GM15510 (cell line): ENCODE results near the gene PDXK.

ENCODE experiments used
- POLR2A ChIP-seq: IDR thresholded peaks from 3 replicates; pipeline ENCODE4 v1.6.1; 2011; ENCODE audit warnings: borderline replicate concordance; ENCODE audit not compliant: insufficient read length; ENCODE audit errors: extremely low read depth

The PDXK gene

DNA sequence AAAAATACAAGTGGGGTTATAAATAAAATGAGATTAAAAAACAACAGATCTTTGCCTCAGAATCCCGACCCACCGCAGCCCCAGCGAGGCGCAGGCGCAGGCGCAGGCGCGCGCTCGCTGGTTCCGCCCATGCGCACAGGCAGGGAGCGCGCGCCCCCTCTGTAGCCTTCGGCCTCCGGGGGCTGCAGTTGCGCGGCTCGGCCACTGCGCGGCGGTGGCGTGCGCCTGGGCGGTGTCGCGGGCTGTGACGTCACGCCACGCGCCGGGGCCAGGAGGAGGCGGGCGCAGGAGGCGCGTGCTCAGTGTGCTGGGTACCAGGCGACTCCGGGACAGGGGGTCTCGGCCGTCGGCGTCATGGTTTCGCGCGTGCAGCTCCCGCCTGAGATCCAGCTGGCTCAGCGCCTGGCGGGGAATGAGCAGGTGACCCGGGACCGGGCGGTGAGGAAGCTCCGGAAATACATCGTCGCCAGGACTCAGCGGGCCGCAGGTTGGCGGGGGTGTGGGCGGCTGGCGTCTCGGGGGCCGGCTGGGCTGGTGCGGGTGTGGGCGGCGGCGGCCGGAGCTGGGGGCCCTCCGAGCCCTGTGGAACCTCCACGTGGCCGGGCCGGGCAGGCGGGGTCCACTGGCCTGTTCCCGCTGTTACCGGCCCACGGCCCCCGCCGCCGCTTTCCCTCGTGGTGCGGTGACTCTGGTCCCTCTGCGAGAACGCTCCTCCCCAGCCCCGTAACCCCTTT is 70.5 kb downstream of the PDXK start, which contains the start of gene RRP1:
Gene RRP1, plus strand, starts transcription at position 302 of the 734 bp plus-strand sequence. Its CDS starts 53 bp downstream, at position 355.
- peak; percentile 95 for TF ChIP-seq POLR2A

- no peak for TF ChIP-seq POLR2A
These were observed 71.1 kb downstream of the PDXK start for GRCh38 chr21:43790010-43790524.

DNA sequence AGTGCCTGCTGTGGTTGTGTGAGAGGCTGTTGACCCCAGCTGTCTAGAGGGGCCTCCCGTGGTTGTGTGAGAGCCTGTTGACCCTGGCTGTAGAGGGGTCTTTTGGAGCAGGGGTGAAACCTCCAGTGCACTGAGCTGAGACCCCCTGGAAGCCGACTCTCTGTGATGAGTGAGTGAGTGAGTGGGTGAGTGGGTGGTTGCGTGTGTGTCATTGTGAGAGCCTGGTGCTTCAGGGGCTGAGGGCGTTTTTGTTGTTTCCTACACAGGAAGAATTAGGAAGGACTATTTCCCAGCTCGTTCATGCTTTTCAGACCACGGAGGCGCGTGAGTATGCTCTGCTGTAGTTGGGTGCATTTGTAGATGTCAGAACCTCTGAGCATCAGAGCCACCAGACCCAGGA is 73.5 kb downstream of the PDXK start:
- no peak for TF ChIP-seq POLR2A

- TF ChIP-seq POLR2A: no peak
These were observed 74.3 kb downstream of the PDXK start for GRCh38 chr21:43793243-43793642.

DNA sequence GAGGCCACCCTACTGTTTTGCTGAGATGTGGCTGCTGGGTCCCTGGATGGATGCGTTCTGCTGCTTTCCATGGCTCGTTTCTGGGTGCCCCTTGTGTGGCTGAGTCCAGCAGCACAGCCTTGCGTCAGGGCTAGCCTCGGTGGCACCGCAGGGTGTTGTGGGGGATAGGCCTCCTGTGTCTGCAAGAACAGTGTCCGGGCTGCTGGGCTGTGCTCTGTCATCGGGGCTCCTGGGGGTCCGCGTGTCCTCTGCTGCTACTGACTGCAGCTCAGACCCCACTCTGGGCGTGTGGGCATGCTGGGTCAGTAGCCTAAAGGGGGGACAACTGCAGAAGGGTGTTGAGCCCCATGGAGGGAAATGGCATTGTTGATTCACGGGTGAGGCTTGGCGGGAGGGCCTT is 75.4 kb downstream of the PDXK start:
- TF ChIP-seq POLR2A: no peak

DNA sequence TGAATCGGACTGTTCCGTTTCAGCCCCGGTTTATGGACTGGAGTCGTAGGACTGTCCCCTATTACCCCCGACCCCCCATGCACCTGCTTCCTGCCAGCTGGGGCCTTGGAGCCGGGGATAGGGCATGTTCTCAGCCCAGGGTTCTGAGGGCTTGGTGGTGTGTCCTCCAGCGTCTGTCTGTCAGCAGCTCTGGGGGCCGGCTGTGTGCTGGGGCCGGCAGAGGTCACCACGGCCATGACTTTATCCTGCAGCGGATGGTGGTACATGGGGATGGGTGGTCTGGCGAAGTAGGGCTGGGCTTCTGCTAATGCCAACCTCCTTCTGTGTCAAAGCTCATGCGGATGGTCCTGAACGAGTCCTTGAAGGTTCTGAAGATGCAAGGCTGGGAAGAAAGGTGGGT is 75.9 kb downstream of the PDXK start:
- no peak for TF ChIP-seq POLR2A

- TF ChIP-seq POLR2A: no peak
These were observed 78.5 kb downstream of the PDXK start for GRCh38 chr21:43797415-43797814.

DNA sequence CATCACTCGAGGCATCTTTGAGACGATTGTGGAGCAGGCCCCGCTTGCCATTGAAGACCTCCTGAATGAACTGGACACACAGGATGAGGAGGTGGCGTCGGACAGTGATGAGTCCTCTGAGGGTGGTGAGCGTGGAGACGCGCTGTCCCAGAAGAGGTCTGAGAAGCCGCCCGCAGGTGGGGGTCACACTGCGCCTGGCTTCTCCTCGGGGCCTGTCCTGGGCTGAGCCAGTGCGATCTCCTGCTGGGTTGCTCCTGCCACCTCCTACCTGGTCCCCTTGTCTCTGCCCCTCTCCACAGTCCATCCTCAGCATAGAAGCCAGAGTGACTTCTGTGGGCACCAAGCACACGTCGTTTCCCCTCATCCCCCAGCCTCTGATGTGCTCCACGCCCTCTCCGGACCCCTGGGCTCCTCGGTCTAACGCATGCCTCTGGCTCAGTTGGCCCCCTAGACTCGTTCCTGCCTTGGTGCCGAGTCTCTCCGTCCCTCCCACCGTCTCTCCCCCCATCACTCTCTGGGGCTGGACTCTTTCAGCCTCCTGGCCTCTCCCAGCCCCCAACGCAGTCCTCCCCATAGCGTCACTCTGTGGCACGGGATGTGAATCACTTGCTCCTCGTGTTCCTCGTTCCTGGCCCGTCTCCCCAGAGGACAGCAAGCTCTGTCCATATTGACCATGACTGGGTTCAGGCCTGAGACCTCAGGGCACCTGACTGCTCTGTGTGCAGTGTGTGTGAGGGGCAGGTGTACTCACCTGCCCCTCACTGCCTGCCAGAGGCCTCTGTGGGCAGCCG is 79.2 kb downstream of the PDXK start:
- no peak for TF ChIP-seq POLR2A

- TF ChIP-seq POLR2A: no peak
These were observed 80.4 kb downstream of the PDXK start for GRCh38 chr21:43799301-43799840.

- TF ChIP-seq POLR2A: no peak
These were observed 81.2 kb downstream of the PDXK start for GRCh38 chr21:43800124-43800523.

DNA sequence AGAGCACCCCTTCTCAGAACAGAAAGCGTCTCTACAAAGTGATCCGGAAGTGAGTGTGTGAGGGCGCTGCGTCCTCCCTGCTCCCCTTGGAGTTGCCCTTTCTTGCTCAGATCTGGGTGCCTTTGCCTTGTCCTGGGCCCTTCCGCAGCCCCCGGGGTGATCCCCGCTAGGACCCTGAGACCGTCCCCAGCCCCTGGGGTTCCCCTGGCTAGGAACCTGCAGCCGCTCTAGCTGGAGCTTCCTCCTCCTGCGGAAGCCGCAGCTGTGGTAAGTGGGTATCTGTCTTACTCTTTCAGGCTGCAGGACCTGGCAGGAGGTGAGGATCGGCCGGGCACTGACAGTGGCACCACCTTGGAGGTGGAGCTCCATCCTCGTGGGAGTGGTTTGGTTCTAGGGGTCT is 81.6 kb downstream of the PDXK start:
- no peak for TF ChIP-seq POLR2A

GRCh38 chr21:43801006-43801783 is 82.3 kb downstream of the PDXK start:
- TF ChIP-seq POLR2A: no peak

GRCh38 chr21:43802713-43803313 is 83.9 kb downstream of the PDXK start:
- TF ChIP-seq POLR2A: no peak
